Measurements from ENCODE around the gene MATN3. TPM values are rescaled to one million over a fixed set of nuclear protein-coding genes. Genes with fewer than 3 reads are reported as not detected.

The MATN3 gene
- total RNA-seq, 2 donors from 2014 or later, result 0.12 to 0.13 TPM

GRCh38 chr2:19963386-19963785 is 49.1 kb downstream of the MATN3 start:
- Histone ChIP-seq H3K36me3 (no peaks in the 10 kb centered on the region), H3K4me1 (no peaks in the 10 kb centered on the region), H3K27ac (no peak overlapping the region), H3K9ac (ENCODE audit: low read depth in 2 of 2, low read length in 2 of 2) (no peak overlapping the region), H3K4me3 (no peak overlapping the region), H3K9me3 (no peaks in the 10 kb centered on the region), H3K27me3 (no peaks in the 10 kb centered on the region)
- TF ChIP-seq CTCF (IDR thresholded peaks at IDR 0.05), result no peak
- intact Hi-C loops (cut with DNase I), result no loop called here
- DNase-seq, result no peak

- H3K27me3 ChIP-seq, result no peaks in the 10 kb centered on the region
- H3K36me3 ChIP-seq, result no peaks in the 10 kb centered on the region
- no peak overlapping the region for H3K9ac ChIP-seq (ENCODE audit: low read depth in 2 of 2, low read length in 2 of 2)
- no peak overlapping the region for H3K4me3 ChIP-seq
- DNase-seq, result peak; percentile 64
- peak; percentile 74 for TF ChIP-seq CTCF (IDR thresholded peaks at IDR 0.05)
- no peaks in the 10 kb centered on the region for H3K4me1 ChIP-seq
- no peak overlapping the region for H3K27ac ChIP-seq
- intact Hi-C loops (cut with DNase I), result loop anchor here (2.0 kb wide), 1 partner anchor 141 kb away; no protein-coding TSS in a partner anchor
- H3K9me3 ChIP-seq, result no peaks in the 10 kb centered on the region
Measured at GRCh38 chr2:19955544-19956422, 56.7 kb downstream of the MATN3 start.

DNA sequence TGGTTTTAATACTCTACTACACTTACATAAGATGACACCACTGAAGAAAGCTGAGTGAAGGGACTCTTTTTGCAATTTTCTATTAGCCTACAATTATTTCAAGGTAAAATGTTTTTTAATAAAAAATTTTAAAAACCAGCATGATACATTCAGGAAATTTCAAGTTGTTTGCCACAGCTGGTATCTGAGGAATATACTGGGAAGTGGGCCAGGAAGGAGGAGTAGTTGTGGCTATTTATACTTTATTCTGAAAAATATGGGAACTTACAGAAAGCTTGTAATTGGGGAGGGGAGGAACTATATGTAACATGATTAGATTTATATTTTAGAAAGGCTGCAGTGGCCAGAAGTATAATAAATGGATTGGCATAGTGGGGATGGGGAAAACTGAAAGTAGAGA is 63.4 kb downstream of the MATN3 start:
- intact Hi-C loops (cut with DNase I), result no loop called here
- Histone ChIP-seq H3K9ac (ENCODE audit: low read depth in 2 of 2, low read length in 2 of 2) (no peak overlapping the region), H3K36me3 (no peaks in the 10 kb centered on the region), H3K4me3 (no peak overlapping the region), H3K27me3 (no peaks in the 10 kb centered on the region), H3K9me3 (no peaks in the 10 kb centered on the region), H3K4me1 (no peaks in the 10 kb centered on the region), H3K27ac (no peak overlapping the region)
- DNase-seq, result no peak
- TF ChIP-seq CTCF (IDR thresholded peaks at IDR 0.05), result no peak

DNA sequence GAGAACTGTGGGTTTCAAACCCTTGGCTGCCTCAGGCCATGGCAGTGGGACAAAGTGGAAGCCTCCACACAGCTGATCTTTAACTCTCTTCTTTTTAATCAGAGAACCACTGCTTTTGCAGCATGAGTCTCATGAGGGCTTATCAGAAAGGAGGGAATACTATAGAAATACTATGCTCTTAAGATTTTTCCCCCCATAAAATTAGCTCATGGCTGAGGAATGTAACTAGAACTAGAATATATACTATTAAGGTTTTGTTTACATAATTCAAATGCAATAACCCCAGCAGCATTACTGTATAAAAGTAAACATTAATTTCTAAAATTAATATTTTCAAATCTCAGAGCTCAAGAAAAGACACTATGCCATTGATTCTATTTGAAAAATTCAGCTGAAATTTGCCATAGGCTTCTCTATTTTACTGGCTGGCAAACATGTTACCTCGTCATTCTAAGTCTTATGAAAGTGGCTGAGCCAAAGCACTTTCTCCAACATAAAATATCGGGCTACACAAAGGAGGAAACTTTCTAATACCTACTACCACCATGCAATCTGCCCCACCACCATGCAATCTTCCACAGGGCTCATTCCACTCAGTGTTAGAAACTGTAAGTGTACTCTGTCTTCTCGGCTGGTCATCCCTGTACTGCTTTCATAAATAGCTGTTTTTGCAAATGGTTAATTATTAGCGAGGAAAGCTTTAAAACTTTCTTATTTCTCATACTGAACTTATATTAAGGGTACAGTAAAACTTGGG is 65.1 kb downstream of the MATN3 start:
- Histone ChIP-seq H3K9me3 (no peaks in the 10 kb centered on the region), H3K9ac (ENCODE audit: low read depth in 2 of 2, low read length in 2 of 2) (no peak overlapping the region), H3K27ac (no peak overlapping the region), H3K4me1 (no peaks in the 10 kb centered on the region), H3K4me3 (no peak overlapping the region), H3K27me3 (no peaks in the 10 kb centered on the region), H3K36me3 (no peaks in the 10 kb centered on the region)
- DNase-seq, result no peak
- no peak for TF ChIP-seq CTCF (IDR thresholded peaks at IDR 0.05)
- intact Hi-C loops (cut with DNase I), result no loop called here

DNA sequence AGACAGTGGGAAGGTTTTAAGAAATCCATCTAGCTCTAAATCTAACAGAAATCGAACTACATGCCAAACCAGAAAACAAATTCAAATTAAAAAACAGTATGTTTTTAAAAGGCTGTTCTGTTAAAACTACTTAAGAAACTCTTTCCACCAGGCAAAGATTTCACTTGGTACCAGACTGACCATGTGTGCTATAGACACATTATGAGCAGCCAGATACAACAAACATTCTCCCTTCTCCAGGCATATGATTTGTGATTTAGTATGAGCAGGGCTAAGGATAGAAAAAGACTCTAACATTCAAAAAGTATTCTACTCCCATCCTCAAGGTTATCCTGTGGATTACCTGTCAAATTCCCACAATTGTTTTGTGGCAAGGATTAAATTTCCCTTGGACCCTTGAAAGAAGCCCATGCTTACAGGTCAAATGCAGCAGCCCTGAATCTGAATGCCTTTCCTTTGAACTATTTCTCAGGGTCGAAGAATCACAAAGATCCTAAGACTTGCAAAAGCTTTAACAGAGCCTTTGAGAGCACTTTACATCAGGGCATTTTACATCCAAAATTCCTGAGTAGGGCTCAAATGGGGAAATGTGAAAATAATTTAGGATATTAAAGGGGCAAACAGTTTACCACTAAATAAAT is 68.1 kb downstream of the MATN3 start:
- no peaks in the 10 kb centered on the region for H3K27me3 ChIP-seq
- H3K4me3 ChIP-seq, result no peak overlapping the region
- H3K4me1 ChIP-seq, result no peaks in the 10 kb centered on the region
- no peak overlapping the region for H3K27ac ChIP-seq
- no peaks in the 10 kb centered on the region for H3K36me3 ChIP-seq
- H3K9ac ChIP-seq (ENCODE audit: low read depth in 2 of 2, low read length in 2 of 2), result no peak overlapping the region
- DNase-seq, result no peak
- H3K9me3 ChIP-seq, result no peaks in the 10 kb centered on the region
- intact Hi-C loops (cut with DNase I), result no loop called here
- no peak for TF ChIP-seq CTCF (IDR thresholded peaks at IDR 0.05)
